NOMO-1 (cell line): ENCODE data around the gene ARHGEF12.

Experiments used
- DNase-seq, 2 experiments: peaks; one replicate each; lab custom pipeline; 2025; ENCODE audit not compliant: unreplicated experiment in 2 of 2; lab: John Stamatoyannopoulos, UW

Gene ARHGEF12

GRCh38 chr11:120385110-120385509 is 48.9 kb downstream of the ARHGEF12 start:
- DNase-seq: no peak

GRCh38 chr11:120385655-120386054 is 49.4 kb downstream of the ARHGEF12 start:
- no peak for DNase-seq

- no peak for DNase-seq
These were observed 50.1 kb downstream of the ARHGEF12 start for GRCh38 chr11:120386318-120386717.

- no peak for DNase-seq
These were observed 50.7 kb downstream of the ARHGEF12 start for GRCh38 chr11:120386774-120387371.

GRCh38 chr11:120388261-120388660 is 52.0 kb downstream of the ARHGEF12 start:
- DNase-seq: no peak

GRCh38 chr11:120389693-120390584 is 53.7 kb downstream of the ARHGEF12 start:
- DNase-seq: no peak

- no peak for DNase-seq
These were observed 54.3 kb downstream of the ARHGEF12 start for GRCh38 chr11:120390585-120390922.

- DNase-seq: no peak
These were observed 55.1 kb downstream of the ARHGEF12 start for GRCh38 chr11:120391292-120391691.

- no peak for DNase-seq
These were observed 55.6 kb downstream of the ARHGEF12 start for GRCh38 chr11:120391854-120392253.

- DNase-seq: no peak
These were observed 56.1 kb downstream of the ARHGEF12 start for GRCh38 chr11:120392314-120392713.

- no peak for DNase-seq
These were observed 56.6 kb downstream of the ARHGEF12 start for GRCh38 chr11:120392793-120393192.

GRCh38 chr11:120394119-120394518 is 57.9 kb downstream of the ARHGEF12 start:
- DNase-seq: no peak

- no peak for DNase-seq
These were observed 59.6 kb downstream of the ARHGEF12 start for GRCh38 chr11:120395778-120396177.

GRCh38 chr11:120398132-120398531 is 61.9 kb downstream of the ARHGEF12 start:
- no peak for DNase-seq

GRCh38 chr11:120399307-120399706 is 63.1 kb downstream of the ARHGEF12 start:
- DNase-seq: no peak

GRCh38 chr11:120400564-120401364 is 64.6 kb downstream of the ARHGEF12 start:
- peak; percentile 37 to 69 for DNase-seq

- no peak for DNase-seq
These were observed 65.3 kb downstream of the ARHGEF12 start for GRCh38 chr11:120401506-120401905.

- no peak for DNase-seq
These were observed 67.8 kb downstream of the ARHGEF12 start for GRCh38 chr11:120403966-120404365.

- no peak for DNase-seq
These were observed 68.3 kb downstream of the ARHGEF12 start for GRCh38 chr11:120404495-120404894.

- DNase-seq: no peak
These were observed 73.4 kb downstream of the ARHGEF12 start for GRCh38 chr11:120409655-120410054.

- DNase-seq: no peak
These were observed 74.6 kb downstream of the ARHGEF12 start for GRCh38 chr11:120410622-120411380.
